Measurements from ENCODE around the gene MGMT. TPM values are rescaled to one million over a fixed set of nuclear protein-coding genes. Genes with fewer than 3 reads are reported as not detected.

The MGMT gene
- total and polyA plus RNA-seq, 4 donors = 28.2 to 79.1 (median 46.0) TPM

DNA sequence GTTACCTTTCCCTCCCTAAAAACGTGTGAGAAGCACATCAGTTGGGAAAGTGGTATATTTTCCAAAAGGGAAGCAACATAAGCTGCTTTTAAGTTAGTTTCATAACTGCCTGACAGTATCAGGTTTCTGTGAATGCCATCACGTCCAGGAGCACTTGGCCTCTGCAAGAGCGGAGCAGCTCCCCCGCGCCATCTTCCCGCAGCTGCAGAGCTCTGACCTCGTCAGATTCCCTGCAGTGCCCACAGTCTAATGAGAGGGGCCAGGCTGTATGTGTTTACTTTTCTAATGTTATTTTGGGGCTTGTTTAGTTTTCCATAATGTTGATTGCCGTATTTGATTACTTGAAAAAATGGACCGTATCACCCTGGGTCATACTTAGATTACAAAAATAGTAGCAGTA lies 74.2 kb downstream of the MGMT start:
- Histone ChIP-seq H3K9ac (ENCODE audit: low read depth in 1 of 2, low read length in 2 of 2) (no peak overlapping the region), H3K27me3 (ENCODE audit: control insufficient read depth in 4 of 4, insufficient read depth in 4 of 4, low read length in 3 of 4) (no peaks in the 10 kb centered on the region), H3K27ac (ENCODE audit: low read depth in 1 of 2, low read length in 2 of 2) (no peak overlapping the region), H3K4me3 (ENCODE audit: low read depth in 1 of 3, low read length in 3 of 3) (no peak overlapping the region), H3K36me3 (ENCODE audit: control insufficient read depth in 4 of 4, insufficient read depth in 3 of 4, low read depth in 1 of 4, low read length in 3 of 4) (peaks cover 0 to 5% (median 4%) of the 10 kb centered on the region in 4 donors), H3K9me3 (ENCODE audit: control insufficient read depth in 4 of 4, low read length in 3 of 4) (no peaks in the 10 kb centered on the region), H3K4me1 (ENCODE audit: control insufficient read depth in 4 of 4, insufficient read depth in 4 of 4, low read length in 3 of 4) (peaks cover 3 to 17% (median 5%) of the 10 kb centered on the region in 4 donors)
- TF ChIP-seq FOXA2 (IDR thresholded peaks at IDR 0.05) = no peak
- no peak for TF ChIP-seq FOXA1 (IDR thresholded peaks at IDR 0.05)
- TF ChIP-seq, protein P1, sequence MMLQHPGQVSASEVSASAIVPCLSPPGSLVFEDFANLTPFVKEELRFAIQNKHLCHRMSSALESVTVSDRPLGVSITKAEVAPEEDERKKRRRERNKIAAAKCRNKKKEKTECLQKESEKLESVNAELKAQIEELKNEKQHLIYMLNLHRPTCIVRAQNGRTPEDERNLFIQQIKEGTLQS (IDR thresholded peaks at IDR 0.05) = no peak
- no peak for TF ChIP-seq RXRA (IDR thresholded peaks at IDR 0.05)
- TF ChIP-seq, protein P2, sequence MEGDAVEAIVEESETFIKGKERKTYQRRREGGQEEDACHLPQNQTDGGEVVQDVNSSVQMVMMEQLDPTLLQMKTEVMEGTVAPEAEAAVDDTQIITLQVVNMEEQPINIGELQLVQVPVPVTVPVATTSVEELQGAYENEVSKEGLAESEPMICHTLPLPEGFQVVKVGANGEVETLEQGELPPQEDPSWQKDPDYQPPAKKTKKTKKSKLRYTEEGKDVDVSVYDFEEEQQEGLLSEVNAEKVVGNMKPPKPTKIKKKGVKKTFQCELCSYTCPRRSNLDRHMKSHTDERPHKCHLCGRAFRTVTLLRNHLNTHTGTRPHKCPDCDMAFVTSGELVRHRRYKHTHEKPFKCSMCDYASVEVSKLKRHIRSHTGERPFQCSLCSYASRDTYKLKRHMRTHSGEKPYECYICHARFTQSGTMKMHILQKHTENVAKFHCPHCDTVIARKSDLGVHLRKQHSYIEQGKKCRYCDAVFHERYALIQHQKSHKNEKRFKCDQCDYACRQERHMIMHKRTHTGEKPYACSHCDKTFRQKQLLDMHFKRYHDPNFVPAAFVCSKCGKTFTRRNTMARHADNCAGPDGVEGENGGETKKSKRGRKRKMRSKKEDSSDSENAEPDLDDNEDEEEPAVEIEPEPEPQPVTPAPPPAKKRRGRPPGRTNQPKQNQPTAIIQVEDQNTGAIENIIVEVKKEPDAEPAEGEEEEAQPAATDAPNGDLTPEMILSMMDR (IDR thresholded peaks at IDR 0.05; ENCODE audit: low read depth, low read length, missing input control) = no peak
- TF ChIP-seq HNF4A (conservative IDR thresholded peaks at IDR 0.05) = no peak
- no peak for TF ChIP-seq HNF4G (IDR thresholded peaks at IDR 0.05)
- TF ChIP-seq TAF1 (conservative IDR thresholded peaks at IDR 0.05) = no peak
- no peak for TF ChIP-seq YY1 (IDR thresholded peaks at IDR 0.05)
- no peak for TF ChIP-seq SP1 (IDR thresholded peaks at IDR 0.05)
- no peak for TF ChIP-seq GABPA (IDR thresholded peaks at IDR 0.05 in 1 of 2, conservative IDR thresholded peaks at IDR 0.05 in 1 of 2)
- no peak for TF ChIP-seq JUND (IDR thresholded peaks at IDR 0.05)
- TF ChIP-seq, protein P3, sequence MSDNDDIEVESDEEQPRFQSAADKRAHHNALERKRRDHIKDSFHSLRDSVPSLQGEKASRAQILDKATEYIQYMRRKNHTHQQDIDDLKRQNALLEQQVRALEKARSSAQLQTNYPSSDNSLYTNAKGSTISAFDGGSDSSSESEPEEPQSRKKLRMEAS (IDR thresholded peaks at IDR 0.05) = no peak
- no peak for TF ChIP-seq RAD21 (IDR thresholded peaks at IDR 0.05)
- TF ChIP-seq, protein P4, sequence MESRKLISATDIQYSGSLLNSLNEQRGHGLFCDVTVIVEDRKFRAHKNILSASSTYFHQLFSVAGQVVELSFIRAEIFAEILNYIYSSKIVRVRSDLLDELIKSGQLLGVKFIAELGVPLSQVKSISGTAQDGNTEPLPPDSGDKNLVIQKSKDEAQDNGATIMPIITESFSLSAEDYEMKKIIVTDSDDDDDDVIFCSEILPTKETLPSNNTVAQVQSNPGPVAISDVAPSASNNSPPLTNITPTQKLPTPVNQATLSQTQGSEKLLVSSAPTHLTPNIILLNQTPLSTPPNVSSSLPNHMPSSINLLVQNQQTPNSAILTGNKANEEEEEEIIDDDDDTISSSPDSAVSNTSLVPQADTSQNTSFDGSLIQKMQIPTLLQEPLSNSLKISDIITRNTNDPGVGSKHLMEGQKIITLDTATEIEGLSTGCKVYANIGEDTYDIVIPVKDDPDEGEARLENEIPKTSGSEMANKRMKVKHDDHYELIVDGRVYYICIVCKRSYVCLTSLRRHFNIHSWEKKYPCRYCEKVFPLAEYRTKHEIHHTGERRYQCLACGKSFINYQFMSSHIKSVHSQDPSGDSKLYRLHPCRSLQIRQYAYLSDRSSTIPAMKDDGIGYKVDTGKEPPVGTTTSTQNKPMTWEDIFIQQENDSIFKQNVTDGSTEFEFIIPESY (IDR thresholded peaks at IDR 0.05) = no peak
- TF ChIP-seq NR2F2 (IDR thresholded peaks at IDR 0.05) = no peak
- TF ChIP-seq EGR1 (IDR thresholded peaks at IDR 0.05; ENCODE audit: low read depth in 2 of 2) = no peak
- TF ChIP-seq, protein P5, sequence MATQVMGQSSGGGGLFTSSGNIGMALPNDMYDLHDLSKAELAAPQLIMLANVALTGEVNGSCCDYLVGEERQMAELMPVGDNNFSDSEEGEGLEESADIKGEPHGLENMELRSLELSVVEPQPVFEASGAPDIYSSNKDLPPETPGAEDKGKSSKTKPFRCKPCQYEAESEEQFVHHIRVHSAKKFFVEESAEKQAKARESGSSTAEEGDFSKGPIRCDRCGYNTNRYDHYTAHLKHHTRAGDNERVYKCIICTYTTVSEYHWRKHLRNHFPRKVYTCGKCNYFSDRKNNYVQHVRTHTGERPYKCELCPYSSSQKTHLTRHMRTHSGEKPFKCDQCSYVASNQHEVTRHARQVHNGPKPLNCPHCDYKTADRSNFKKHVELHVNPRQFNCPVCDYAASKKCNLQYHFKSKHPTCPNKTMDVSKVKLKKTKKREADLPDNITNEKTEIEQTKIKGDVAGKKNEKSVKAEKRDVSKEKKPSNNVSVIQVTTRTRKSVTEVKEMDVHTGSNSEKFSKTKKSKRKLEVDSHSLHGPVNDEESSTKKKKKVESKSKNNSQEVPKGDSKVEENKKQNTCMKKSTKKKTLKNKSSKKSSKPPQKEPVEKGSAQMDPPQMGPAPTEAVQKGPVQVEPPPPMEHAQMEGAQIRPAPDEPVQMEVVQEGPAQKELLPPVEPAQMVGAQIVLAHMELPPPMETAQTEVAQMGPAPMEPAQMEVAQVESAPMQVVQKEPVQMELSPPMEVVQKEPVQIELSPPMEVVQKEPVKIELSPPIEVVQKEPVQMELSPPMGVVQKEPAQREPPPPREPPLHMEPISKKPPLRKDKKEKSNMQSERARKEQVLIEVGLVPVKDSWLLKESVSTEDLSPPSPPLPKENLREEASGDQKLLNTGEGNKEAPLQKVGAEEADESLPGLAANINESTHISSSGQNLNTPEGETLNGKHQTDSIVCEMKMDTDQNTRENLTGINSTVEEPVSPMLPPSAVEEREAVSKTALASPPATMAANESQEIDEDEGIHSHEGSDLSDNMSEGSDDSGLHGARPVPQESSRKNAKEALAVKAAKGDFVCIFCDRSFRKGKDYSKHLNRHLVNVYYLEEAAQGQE (IDR thresholded peaks at IDR 0.05) = no peak
- WGBS = 93% methylated on average over 9 of the region's 9 CpGs
- no peak for DNase-seq (ENCODE audit: low spot score)

Measured in liver (tissue), 9 donors.